ENCODE data around the gene LRRC47. TPM values are rescaled to one million over a fixed set of nuclear protein-coding genes. Genes with fewer than 3 reads are reported as not detected.
A peak's percentile ranks its signal among the peaks of the same experiment; 100 is the strongest.

Gene LRRC47
- total and polyA plus RNA-seq, 12 donors: 16.9 to 58.3 (median 44.7) TPM

DNA sequence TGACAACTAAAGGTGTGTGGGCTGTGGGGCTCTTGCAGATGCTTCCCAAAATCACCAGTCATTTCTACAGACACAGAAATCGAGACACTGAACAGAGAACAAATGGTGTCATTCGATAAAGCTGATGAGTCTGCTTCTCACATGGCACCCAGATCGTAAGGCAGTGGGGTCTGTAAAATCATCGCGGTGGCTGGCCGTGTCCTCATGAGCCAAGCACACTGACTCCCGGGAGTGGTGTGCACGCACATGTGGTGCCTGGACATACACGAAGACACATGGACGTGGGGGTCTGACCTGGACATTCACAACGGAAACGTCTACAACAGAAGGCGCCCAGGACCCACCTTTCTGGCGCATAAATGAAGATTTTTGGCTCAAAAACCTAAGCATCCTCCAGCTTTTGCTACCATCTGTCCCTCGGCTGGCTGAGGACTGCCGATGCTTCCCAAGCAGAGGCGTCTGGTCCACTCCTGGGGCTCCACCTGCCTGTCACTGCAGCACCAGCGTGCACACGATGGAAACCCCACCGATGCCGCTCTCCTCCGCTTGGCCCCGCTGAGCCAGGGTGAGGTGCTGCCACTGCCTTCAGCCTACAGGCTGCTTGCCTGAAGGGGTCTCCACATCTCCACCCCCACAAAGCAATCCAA lies 16.9 kb downstream of the LRRC47 start:
- Histone ChIP-seq H3K27ac (no peak overlapping the region), H3K4me3 (no peak overlapping the region), H3K4me1 (replicated peaks in 1 of 2) (peaks cover 0 to 17% of the 10 kb centered on the region in 2 donors), H3K27me3 (no peaks in the 10 kb centered on the region), H3K36me3 (replicated peaks in 1 of 2) (peaks cover 0 to 53% of the 10 kb centered on the region in 2 donors), H3K9me3 (replicated peaks in 1 of 3) (no peaks in the 10 kb centered on the region)
- TF ChIP-seq POLR2A (IDR thresholded peaks at IDR 0.05): no peak
- TF ChIP-seq, protein P1, sequence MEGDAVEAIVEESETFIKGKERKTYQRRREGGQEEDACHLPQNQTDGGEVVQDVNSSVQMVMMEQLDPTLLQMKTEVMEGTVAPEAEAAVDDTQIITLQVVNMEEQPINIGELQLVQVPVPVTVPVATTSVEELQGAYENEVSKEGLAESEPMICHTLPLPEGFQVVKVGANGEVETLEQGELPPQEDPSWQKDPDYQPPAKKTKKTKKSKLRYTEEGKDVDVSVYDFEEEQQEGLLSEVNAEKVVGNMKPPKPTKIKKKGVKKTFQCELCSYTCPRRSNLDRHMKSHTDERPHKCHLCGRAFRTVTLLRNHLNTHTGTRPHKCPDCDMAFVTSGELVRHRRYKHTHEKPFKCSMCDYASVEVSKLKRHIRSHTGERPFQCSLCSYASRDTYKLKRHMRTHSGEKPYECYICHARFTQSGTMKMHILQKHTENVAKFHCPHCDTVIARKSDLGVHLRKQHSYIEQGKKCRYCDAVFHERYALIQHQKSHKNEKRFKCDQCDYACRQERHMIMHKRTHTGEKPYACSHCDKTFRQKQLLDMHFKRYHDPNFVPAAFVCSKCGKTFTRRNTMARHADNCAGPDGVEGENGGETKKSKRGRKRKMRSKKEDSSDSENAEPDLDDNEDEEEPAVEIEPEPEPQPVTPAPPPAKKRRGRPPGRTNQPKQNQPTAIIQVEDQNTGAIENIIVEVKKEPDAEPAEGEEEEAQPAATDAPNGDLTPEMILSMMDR (IDR thresholded peaks at IDR 0.05): no peak
- intact Hi-C loops (cut with DNase I): no loop called here
- WGBS, 4 donors: 90 to 93% (median 92%) methylated on average over 23 of the region's 23 CpGs
- peak in 1 of 7 donors; percentile 11 for DNase-seq

DNA sequence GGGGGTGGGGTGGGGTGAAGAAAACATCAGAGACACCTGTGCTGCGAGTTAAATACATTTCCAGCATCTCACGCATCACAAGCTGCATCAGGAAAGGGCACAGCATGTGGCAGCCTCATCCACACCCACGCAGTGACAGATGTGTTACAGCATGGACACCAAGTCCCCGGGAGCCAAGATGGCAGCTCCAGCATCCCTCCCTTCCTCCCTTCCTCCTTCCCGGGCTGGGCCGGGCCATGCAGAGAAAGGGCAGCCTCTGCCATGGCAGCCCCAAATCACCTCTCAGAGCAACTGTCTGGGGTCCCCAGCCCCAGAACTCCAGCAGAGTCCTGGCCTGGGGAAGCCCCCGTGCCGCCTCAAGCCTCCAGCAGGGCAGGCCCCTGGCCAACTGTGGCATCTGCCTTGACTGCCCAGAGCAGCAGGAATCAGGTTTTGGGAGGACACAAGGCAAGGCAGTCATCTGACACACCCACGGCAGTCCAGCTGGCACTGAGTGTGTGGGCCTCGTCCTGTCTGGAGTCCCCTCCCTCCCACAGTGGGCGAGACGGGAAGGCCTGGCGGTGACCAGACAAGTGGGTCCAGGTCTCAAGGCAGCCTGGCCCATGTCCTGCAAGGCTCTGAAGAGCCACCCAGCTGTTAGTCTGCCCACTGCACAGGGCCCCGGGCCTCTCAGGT lies 17.6 kb downstream of the LRRC47 start:
- H3K9me3 ChIP-seq (replicated peaks in 1 of 3): no peaks in the 10 kb centered on the region
- H3K27ac ChIP-seq: no peak overlapping the region
- intact Hi-C loops (cut with DNase I): no loop called here
- 81 to 89% (median 82%) methylated on average over 11 to 14 of the region's 14 CpGs for WGBS, 4 donors
- TF ChIP-seq POLR2A (IDR thresholded peaks at IDR 0.05): no peak
- TF ChIP-seq, protein P1 (IDR thresholded peaks at IDR 0.05): no peak
- peaks cover 0 to 17% of the 10 kb centered on the region in 2 donors for H3K4me1 ChIP-seq (replicated peaks in 1 of 2)
- no peak for DNase-seq
- H3K27me3 ChIP-seq: no peaks in the 10 kb centered on the region
- no peak overlapping the region for H3K4me3 ChIP-seq
- H3K36me3 ChIP-seq (replicated peaks in 1 of 2): peaks cover 0 to 46% of the 10 kb centered on the region in 2 donors

DNA sequence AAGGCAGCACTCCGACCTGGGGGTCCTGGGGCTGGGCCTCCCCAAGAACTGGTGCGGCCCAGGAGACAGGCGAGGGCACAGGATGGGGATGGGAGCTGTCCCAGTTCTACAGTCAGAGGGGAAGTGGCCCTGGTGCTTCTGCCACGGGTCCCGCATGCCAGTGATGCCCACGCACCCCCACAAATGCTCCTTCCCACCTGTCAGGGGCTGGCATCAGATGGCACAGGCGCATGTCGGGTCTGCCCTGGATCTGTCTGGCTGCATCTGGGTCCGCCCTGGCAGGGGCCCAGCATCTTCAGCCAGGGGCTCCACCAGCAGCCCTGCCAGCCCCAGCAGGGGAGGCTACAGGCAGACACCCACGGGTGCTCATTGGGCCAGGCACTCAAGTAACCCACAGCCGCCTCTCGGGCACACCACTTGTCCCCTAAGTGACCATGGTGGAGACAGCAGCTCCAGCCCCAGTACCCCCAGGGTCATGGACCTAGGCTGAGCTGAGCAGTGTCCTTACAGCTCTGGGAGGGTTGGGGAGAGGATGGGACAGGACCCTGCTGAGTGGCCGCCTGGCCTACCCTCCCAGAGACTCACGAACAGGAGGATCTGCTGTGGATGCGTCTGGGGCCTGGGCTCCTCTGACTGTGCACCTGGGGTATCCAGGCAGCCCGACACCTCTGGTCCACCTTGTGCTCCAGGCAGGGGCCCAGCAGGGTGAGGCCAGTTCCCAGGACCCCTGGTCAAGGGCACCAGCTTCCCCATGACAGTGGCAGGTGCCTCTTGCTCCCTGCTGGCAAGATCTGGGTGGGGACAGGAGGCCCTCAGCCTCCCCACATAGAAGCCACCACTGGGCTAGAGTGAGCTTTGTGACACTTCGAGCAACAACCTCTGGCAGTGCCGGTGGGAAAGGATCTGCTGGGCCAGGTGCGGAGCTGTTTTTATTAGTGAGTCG lies 18.4 kb downstream of the LRRC47 start:
- Histone ChIP-seq H3K4me3 (no peak overlapping the region), H3K27ac (no peak overlapping the region), H3K9me3 (replicated peaks in 1 of 3) (no peaks in the 10 kb centered on the region), H3K36me3 (replicated peaks in 1 of 2) (peaks cover 0 to 40% of the 10 kb centered on the region in 2 donors), H3K4me1 (replicated peaks in 1 of 2) (peaks cover 0 to 20% of the 10 kb centered on the region in 2 donors), H3K27me3 (no peaks in the 10 kb centered on the region)
- TF ChIP-seq, protein P1 (IDR thresholded peaks at IDR 0.05): no peak
- no peak for TF ChIP-seq POLR2A (IDR thresholded peaks at IDR 0.05)
- 73 to 88% (median 83%) methylated on average over 8 to 20 of the region's 20 CpGs for WGBS, 4 donors
- DNase-seq: no peak
- intact Hi-C loops (cut with DNase I): no loop called here

- intact Hi-C loops (cut with DNase I): no loop called here
- no peaks in the 10 kb centered on the region for H3K9me3 ChIP-seq (replicated peaks in 1 of 3)
- TF ChIP-seq, protein P1 (IDR thresholded peaks at IDR 0.05): no peak
- no peak for TF ChIP-seq POLR2A (IDR thresholded peaks at IDR 0.05)
- peaks cover 3 to 26% of the 10 kb centered on the region in 2 donors for H3K4me1 ChIP-seq (replicated peaks in 1 of 2)
- no peak overlapping the region for H3K27ac ChIP-seq
- no peaks in the 10 kb centered on the region for H3K27me3 ChIP-seq
- no peak overlapping the region for H3K4me3 ChIP-seq
- no peak for DNase-seq
- peaks cover 0 to 32% of the 10 kb centered on the region in 2 donors for H3K36me3 ChIP-seq (replicated peaks in 1 of 2)
- WGBS, 4 donors: 77 to 87% (median 85%) methylated on average over 10 of the region's 10 CpGs; no CpG with 5 or more reads in 1 of the 4 donors
Measured at GRCh38 chr1:3777078-3777547, 19.2 kb downstream of the LRRC47 start.
